Retina (tissue), 1 donor: ENCODE measurements around the gene SLC6A5.
A peak's percentile ranks its signal among the peaks of the same experiment; 100 is the strongest.

ENCODE experiments used
- DNase-seq: peaks from one replicate; pipeline ENCODE4 v3.0.0-alpha.2; 2016

The SLC6A5 gene

DNA sequence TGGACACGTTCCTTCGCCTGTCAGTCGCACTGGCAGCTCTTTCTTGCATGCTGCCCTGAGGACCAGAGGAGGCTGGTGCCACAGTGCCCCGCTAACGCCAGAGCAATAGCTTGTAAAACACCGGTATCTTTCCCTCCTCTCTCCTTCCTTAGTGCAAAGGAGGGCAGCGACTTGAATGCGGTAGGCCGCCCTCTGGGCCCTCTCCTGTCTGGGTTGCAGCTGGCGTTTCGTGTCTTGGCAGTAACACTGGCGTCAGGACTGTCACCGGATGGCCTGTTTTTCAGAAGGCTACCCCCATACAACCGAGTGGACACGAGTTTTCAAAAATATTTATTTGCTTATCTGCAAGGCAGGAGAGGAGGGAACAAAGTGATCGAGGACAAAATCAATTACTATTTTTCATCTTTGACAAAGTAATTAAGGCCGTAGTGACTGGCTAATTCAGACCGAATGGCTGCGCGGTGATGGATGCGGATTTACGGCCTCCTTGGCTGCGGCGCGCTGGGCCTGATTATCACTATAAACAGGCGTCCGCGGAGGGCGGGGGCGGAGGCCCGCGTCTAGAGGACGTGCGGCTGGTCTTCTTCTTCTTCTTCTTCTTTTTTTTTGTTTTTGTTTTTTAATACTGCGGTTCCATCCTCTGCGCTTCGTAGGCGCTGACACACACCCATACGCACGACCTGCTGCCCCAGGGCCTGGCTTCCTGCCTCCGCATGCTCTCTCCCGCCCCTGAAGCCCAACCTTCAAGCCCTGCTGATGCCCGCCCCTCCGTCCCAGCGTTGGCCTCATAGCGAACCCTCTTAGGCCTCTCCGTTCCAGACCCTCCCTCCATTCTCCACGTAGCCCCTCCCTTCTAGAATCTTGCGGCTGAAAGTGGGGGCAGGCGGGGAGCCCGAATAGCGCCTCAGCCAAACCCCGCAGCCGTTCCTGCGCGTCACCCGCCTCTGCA, 2.9 kb upstream of the SLC6A5 start:
- DNase-seq, result peak; percentile 74

DNA sequence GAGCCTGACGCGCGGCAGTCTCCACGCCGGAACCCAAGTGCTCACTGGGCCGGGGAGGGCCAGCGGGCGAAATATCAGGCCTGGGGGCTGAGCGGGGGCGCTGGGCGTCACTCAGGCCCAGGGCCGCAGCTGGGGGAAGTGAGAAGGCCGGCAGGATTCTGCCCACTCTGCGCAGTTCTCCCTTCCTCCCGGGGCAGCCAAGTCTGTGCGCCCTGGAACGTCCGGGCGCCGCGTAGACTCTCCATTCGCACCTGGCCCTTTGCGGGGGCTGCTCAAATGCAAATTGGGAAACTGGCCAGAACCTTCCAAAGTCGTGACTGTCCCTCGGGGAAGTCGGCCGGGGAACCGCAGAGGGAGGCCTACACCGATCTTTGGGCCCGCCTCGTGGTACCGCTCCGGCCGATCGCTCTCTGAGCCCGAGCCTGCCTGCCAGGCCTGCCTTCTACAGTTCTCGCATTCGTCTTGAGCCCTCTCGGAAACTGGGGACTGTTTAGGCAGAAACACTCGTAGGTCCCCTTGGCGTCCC, 2.2 kb upstream of the SLC6A5 start:
- peak; percentile 70 for DNase-seq

DNA sequence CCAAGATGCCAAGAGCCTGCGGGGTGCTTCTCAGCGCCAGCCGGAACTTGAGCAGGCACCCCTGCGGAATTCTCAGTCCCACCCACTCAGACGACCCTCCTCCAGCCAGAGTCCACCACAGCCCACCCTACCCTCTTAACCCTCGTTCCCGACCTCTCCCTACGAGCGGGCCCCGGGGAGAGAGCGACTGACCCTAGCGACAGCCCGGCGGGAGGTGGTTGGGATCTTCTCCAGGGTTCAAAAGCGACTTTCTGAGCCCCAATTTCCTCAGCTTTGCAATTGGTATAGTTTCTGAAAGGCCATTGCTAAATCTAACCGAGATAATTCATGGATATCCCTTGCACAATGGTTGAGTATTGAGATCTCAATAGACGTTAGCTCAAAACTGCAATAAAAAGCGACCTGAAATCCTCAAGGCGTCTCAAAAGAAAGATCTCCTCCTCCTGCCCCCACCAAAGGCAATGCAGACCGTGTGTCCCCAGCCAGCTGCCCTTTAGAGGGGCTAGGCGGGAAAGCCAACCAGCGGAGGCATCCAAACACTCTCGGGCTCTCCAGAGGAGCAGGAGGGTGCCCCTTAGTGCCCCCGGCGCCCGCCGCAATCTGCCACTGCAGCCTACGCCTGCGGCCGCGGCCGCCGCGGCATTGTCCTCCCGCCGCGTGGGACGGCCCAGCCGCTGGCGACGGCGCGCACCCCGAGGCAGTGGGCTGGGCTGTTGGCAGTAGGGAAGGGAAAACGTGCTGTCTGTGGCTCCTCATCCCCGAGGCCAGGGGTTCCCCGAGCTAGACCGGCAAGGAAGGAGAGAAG, 1.5 kb upstream of the SLC6A5 start:
- peak; percentile 70 for DNase-seq

DNA sequence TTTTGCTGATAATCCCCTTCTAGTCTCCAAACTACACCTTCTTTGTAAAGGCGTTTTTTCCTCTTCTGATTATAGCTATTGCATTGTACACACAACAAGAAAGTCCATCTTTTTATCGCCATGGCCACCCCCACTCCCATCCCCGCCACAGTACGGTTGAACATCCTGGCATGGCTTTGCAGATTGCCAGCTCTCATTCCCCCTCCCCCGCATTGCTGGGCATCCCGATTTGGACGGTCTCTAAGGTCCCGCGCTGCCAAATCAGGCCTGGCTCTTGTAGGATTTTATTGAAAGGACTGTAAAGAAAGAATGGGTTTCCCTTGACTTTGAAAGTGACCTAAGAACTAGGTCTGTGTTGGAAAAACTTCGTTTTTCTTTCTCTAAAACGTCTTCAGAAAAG, 916 bp upstream of the SLC6A5 start:
- no peak for DNase-seq

DNA sequence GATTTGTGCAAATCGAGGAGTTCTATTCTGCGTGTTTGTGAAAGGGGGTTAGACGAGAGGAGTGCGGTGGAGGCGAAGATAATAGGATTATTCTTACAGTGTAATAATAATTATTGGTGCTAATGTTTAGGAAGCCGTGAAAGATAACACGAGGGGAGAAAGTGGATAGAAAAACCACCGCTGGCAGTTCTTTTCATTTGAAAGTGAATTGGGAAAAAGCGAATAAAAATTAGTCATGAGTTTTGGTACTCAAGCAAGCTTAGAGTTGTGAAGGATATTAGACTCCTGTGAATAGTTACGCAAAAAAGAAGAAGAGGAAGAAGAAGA, 575 bp downstream of the SLC6A5 start:
- DNase-seq, result no peak

DNA sequence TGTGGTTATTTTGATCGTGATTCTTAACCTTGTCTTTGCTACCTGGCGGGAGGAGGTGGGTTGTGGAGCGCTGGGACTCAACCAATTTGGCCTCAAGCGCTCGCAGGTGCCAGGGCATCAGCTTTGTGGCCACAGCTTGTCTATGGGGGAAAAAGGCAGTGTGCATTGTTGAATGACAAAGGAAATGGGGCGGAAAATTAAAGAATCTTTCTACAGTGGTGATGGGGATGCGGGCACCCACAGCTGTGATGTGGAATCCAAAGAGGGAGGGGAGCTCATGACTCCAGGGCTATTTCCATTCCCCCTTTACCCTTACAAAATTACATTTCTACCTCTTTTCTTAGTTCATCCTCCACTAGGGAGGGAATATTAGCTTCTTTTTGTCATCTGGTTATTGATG, 1.1 kb downstream of the SLC6A5 start:
- peak; percentile 41 for DNase-seq

DNA sequence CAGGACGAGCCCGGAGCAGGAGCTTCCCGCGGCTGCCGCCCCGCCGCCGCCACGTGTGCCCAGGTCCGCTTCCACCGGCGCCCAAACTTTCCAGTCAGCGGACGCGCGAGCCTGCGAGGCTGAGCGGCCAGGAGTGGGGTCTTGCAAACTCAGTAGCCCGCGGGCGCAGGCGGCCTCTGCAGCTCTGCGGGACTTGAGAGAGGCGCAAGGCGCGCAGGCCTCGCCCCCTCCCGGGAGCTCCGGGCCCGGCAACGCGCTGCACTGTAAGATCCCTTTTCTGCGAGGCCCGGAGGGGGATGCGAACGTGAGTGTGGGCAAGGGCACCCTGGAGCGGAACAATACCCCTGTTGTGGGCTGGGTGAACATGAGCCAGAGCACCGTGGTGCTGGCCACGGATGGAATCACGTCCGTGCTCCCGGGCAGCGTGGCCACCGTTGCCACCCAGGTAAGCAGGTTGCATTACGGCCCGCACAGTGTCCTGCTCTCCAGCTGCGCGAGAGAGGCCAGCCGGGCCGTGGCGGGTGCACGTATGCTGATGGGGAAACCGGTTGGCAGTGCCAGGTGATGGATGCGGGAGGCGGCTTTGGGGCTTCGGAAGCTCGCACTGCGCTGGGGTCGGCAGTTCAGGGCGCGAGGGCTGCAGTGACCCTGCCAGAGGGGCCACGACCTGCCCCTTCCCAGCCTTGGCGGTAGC, 2.0 kb downstream of the SLC6A5 start:
- peak; percentile 71 for DNase-seq

DNA sequence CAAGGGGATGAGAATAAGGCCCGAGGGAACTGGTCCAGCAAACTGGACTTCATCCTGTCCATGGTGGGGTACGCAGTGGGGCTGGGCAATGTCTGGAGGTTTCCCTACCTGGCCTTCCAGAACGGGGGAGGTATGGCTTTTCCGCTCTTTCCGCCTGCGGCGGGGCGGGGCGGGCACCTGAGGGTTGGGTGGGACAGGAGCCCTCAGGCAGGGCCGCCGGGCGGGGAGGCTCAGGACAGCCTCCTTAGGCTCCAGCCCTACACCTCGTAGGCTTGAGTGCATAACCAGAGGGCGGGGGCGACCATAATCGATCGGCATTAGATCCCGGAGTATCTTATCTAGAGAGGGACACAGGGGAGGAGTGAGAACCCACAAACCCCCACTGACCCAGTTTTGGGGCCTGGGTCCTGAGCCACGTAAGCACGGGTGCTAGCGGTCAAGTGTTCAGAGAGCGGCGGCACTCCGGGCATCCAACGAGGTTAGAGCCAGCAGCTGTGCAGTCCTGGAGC, 4.9 kb downstream of the SLC6A5 start:
- no peak for DNase-seq

DNA sequence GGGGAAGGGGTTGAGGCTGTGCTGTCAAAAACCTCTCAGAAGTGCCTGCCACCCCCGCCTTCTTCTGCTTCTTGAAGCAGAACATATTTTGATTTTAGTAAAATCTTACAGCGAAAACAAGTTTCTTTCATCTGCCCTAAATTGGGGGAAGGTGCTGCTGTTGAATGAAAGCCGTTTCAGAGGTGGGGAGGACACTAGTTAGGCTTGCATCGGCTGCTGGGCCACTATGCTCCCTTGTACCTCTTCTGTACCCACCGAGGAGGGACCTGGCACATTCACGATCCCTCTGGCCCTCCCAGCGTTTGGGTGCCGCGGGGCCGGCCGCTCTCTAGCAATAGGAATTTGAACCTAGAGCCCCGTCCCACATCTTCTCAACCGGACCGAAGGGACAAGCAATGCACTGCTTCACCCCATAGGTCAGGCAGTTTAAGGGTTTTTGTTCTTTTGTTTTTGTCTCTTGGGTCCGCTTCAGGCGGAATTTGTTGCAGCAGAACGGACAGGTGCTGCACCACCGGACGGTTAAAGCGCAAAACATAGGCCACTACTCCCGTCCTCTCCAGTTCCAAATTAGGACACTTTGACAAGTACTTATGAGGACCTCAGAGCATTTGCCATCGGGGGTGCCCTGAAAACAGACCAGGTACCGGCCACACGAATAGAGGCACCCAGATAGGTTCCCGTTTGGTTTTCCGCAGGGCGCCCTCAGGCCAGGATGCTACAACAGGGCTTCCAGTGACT, 5.6 kb downstream of the SLC6A5 start:
- DNase-seq, result peak; percentile 51

DNA sequence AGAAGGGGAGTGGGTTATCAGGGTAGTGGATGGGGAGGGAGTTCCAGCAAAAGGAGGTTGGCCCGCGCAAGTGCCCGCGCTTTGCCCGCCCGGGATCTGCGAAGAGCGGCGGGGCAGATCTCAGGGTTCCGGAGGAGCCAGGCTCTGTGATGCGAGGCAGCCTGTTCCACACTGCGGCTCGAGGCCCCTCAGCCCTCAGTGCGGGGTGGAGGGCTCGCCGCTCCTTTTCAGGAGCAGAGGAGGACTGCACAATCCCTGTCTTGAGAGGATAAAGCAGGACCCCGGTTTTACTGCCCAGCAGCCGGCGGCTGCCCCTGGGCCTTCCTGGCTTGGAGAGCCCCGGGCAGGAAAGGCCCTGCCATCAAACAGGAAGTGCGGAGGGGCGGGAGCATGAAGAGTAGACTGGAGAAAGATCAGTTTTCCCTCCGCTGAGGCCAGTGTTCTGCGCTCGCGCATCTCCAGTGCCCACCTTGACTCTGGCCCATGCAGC, 6.2 kb downstream of the SLC6A5 start:
- DNase-seq, result peak; percentile 53

DNA sequence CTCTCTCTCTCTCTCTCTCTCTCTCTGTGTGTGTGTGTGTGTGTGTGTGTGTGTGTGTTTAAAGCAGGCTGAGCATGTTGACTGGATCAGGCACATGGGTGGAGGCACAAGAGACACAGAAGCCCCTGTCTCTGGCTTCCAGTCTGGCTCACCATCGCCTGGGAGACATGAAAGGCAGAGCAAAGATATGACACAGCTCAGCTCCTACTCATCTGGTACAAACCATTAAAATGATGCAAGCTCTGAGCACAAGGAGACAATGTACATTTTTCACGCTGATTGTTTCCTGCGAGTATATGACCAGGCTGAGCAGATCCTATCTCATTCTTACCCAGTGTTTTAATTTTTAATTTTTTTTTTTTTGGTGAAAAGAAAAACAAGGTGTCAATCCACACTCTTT, 9.5 kb downstream of the SLC6A5 start:
- DNase-seq, result no peak

DNA sequence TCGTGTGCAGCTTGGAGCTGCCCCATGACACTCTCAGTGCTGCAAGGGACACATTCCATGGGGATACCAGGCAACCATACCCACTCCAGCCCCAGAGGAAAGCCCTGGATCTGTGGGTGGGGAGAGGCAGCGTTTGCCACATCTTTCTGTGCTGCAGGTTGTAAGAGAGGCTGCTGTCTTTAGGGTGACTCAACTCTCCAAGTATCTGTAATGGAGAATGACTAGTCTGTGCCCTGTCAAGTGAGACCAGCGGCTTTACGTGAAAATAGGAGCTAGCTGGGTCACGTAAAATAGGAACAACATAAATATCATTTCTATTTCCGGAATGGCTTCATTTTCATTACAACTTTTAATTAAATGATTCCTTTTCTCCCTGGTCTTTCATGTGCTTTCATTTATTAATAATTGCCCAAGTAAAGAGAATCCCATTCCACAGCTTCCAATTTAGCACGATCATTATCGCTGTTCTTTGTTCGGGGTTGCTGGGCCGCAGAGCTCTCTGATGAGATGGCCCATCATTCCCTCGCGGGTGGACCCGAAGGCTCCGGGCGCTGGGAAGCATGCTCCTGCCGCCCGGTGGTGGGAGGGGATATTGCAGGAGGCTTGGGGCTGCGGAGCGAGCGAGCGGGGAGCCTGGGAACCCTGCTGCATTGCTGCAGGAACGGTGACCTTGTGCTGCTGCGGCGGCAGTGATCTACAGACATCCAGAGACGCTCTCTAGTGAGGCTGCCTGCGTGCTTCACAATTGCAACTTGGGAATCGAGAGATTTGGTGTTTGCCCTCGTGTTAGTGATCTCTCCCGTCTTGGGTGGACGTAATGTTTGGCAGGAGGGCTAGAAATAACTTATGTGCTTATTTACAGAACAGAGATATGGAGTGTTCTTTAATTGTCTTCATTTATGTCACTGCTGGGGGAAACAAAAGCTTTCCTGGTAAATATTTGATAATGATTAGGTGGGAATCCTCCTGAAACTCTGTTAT, 10.6 kb downstream of the SLC6A5 start:
- DNase-seq, result peak; percentile 96

DNA sequence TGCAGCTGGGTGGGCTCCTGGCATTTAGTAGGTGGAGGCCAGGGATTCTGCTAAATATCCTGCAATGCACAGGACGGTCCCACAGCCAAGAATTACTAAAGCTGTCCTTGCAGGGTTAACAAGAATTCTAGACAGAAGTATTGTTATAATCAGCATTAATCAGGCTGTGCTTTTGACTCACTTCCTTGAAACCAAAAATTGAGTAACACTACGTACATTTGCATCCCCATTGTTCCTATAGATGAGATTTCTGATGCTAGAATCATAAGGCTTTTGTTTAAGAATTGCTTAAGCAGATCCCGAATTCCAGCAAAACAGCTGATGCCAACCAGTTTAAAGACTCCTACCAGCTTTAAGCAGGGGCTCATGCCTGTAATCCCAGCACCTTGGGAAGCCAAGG, 11.4 kb downstream of the SLC6A5 start:
- no peak for DNase-seq

DNA sequence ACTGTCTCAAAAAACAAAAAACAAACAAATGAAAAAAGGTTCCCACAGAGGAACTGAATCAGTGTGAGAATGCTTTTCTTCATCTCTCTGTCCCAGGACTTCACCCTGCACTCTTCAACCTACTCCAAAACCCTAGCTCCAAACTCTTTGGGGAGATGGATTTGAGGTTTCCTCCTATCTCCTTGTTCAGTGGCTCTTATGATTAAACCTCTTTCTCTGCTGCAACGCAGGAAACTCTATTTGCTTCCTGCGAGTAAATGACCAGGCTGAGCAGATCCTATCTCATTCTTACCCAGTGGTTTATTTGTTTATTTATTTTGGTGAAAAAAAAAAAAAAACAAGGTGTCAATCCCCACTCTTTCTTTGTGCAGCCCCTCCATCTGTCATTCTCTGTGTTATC, 12.0 kb downstream of the SLC6A5 start:
- no peak for DNase-seq

DNA sequence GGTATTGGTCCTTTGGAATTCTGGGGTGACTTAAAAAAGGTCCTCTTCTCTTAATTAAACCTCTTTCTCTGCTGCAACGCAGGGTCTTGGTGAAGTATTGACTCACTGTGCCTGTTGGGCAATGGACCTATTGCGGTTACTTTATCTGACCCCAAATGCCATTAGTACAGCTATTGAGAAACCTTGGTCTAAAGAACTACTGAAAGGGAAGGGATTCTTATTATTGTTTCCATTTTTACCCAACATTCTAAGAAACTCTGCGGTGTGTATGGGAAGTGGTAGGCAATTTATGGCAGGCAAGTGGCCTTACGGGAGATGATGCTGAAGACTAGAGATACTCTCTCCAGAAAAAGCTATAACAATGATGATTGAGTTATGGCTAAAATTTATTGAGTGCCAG, 12.5 kb downstream of the SLC6A5 start:
- no peak for DNase-seq

DNA sequence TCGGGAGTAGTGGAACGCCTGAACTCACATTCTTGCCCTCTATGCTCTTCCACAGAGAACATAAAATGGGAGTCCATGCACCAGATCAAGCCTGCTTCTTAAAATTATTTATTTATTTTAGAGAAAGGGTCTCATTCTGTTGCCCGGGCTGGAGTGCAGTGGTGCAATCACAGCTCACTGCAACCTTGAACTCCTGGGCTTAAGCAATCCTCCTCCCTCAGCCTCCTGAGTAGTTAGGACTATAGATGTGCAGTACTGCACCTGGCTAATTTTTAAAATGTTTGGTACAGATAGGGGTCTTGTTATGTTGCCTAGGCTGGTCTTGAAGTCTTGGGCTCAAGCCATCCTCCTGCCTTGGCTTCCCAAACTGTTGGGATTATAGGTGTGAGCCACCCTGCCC, 13.0 kb downstream of the SLC6A5 start:
- no peak for DNase-seq

DNA sequence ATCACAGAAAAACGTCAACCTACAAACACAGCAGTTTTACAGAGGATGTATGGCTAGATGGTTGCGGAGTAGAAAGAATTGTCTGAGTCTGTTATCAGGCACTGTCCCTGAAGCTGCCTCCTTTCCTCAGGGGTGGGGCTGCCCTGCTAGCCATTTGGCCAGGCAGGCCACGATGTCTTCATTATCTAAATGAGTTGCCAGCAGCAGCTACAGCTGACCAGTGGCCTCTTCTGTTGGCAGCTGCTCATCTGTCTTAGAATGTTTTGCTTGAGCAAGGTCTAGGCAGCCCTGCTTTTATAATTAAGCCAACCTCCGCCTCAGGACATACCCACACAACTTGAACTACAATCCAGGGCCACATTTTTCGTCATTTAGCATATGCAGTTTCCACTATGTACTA, 17.5 kb downstream of the SLC6A5 start:
- no peak for DNase-seq

DNA sequence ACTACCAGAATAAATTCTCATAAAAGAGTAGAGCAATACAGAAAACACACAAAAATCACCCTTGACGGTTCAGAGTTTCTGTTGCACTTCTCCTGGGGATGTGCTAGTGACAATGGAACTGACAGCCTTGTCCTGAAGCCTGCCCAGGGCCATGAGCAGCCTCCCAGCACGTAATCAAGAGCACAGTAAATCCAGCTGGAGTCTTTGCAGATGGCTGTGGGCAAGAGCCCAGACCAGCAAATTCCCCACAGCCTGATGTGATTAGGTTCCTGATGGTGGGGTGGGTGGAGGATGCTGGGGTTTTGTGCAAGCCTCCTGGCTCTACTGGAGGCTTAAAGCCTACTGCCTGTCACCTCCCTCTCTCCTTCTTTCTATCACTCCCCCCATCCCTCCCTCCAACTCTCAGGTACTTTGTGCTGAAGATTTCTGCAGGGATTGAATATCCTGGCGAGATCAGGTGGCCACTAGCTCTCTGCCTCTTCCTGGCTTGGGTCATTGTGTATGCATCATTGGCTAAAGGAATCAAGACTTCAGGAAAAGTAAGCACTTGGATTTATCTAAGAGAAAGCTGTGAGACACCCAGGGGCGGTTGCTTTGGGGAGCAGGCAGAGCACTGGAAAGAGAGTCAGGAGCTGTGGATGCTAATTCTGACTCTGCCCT, 18.1 kb downstream of the SLC6A5 start:
- DNase-seq, result peak; percentile 36

DNA sequence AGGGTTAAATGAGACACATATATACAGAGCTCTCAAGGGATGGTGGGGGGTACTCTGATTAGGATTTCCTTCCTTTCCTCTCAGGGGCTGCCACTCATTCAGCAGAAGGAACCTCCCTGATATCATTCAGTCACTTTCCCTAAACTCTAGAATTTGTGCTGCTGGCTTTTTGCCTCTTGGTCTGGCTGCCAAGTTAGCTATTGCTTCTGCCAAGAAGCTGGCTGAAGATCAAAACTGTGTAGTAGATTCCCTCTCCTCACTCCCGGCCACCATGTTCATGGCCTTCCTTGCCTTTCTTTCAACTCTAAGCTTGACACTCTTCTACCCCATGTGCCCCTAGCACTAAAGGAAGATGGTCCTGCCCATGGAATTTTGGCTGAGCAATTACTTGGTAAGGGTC, 18.7 kb downstream of the SLC6A5 start:
- DNase-seq, result no peak

DNA sequence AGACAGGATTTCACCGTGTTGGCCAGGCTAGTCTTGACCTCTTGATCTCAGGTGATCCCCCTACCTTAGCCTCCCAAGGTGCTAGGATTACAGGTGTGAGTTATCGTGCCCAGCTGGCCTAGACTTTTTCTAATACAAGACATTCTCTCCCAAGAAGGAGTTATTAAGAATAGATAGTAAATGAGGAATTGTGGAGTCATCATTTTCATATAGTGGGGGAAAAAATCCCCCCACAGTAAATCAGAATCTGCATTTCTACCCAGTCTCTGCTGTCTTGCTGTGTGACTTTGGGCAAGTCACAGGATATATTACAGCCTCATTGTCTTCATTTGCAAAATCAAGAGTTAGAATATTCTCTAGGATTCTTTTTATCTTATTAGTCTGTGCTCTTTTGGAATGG, 21.6 kb downstream of the SLC6A5 start:
- no peak for DNase-seq
